Sigmoid colon (tissue), 7 donors: ENCODE data around the gene YJEFN3. TPM values are rescaled to one million over a fixed set of nuclear protein-coding genes. Genes with fewer than 3 reads are reported as not detected.

ENCODE experiments used
- DNase-seq: peaks from one replicate; pipeline ENCODE4 v3.0.0-alpha.2; 2019
- H3K27ac ChIP-seq, 4 donors: fragments of 200-600 bp; sonication (generic); one replicate each; pipeline ENCODE4 v1.5.1; 2016 to 2019; ENCODE audit warnings: mild to moderate bottlenecking in 1 of 4
- H3K27me3 ChIP-seq, 3 donors: fragments of 200-600 bp; sonication (generic); one replicate each; pipeline ENCODE4 v1.5.1; 2019; ENCODE audit warnings: mild to moderate bottlenecking in 1 of 3
- H3K36me3 ChIP-seq, 4 donors: fragments of 200-600 bp; sonication (generic); one replicate each; pipeline ENCODE4 v1.5.1; 2016 to 2019
- H3K4me1 ChIP-seq, 4 donors: fragments of 200-600 bp; sonication (generic); one replicate each; pipeline ENCODE4 v1.5.1; 2017 to 2019
- H3K4me3 ChIP-seq, 4 donors: fragments of 200-600 bp; sonication (generic); one replicate each; pipeline ENCODE4 v1.5.1; 2017 to 2019; ENCODE audit warnings: mild to moderate bottlenecking in 2 of 4, moderate library complexity in 1 of 4
- H3K9me3 ChIP-seq, 4 donors: fragments of 200-600 bp in 3 of 4; sonication (generic) in 3 of 4; one replicate each; pipeline versions ENCODE4 v1.5.1 to v1.6.1; 2013 to 2019
- EP300 ChIP-seq, 4 donors: sonication (generic); formaldehyde crosslinking; IDR thresholded peaks; one replicate each; pipeline ENCODE4 v1.6.1; 2017; ENCODE audit warnings: antibody characterized with exemption in 4 of 4
- POLR2A ChIP-seq, 2 donors: fragments of 450-650 bp; IDR thresholded peaks; one replicate each; pipeline ENCODE4 v1.6.1; 2016; ENCODE audit warnings: antibody characterized with exemption in 2 of 2, mild to moderate bottlenecking in 2 of 2, moderate library complexity in 2 of 2
- POLR2AphosphoS5 ChIP-seq, 4 donors: sonication (generic); formaldehyde crosslinking; IDR thresholded peaks; one replicate each; pipeline ENCODE4 v1.6.1; 2017; ENCODE audit warnings: antibody characterized with exemption in 4 of 4
- WGBS, 2 donors: extraction: QIAGEN DNeasy Blood & Tissue Kit; methylation state at CpG; one replicate each; pipeline ENCODE4 v1.1.7; 2013; 5-methylcytosine and 5-hydroxymethylcytosine counted together
- intact Hi-C: fragments of 100-400 bp; cut with DNase I; formaldehyde crosslinking; loops from one replicate; pipeline ENCODE4 v1.15.1; 2023
- polyA plus RNA-seq, 3 donors: library from polyadenylated mRNA; stranded (reverse); fragments of 200-250 nt; gene quantifications; one replicate each; pipeline ENCODE4 v1.2.3, GENCODE V29; 2013
- total RNA-seq, 4 donors: library from RNA; depleted of rRNA; stranded (reverse); fragments of >200 nt; gene quantifications; one replicate each; pipeline ENCODE4 v1.1.0, GENCODE V29; 2016
- TF ChIP-seq, protein P1 (sequence below), 4 experiments: fragments of 450-650 bp in 3 of 4; fragments of 200-600 bp in 1 of 4; IDR thresholded peaks; one replicate each; pipeline ENCODE4 v1.5.1; 2016 to 2019; ENCODE audit warnings: antibody characterized with exemption in 4 of 4, mild to moderate bottlenecking in 3 of 4, moderate library complexity in 2 of 4
- donor health status: healthy with polysubstance abuse.
- donor health status: Bipolar disorder and iron deficiency.
- donor health status: healthy.

YJEFN3 gene
- total and polyA plus RNA-seq, 7 donors: 0.71 to 14.4 (median 2.2) TPM; not detected in 2

DNA sequence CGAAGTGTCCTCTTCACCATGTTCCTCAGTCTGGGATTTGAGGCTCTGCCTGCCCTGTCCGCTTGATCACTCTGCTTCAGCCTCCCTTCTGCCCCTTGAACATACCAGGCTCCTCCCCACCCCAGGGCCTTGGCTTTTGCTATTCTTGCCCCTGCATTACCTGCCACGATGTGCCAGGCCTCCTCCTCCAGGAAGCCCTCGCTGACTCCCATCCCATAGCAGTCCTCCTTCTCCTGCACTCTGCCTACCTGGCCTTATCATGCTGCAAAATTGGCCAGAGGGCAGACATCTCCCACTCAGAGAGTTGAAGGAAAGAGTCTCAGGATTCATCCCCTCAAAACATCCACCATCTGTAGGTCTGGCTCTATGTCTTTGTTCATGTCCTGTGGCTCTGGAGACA, 2.2 kb downstream of the YJEFN3 start:
- intact Hi-C loops: loop anchor here (5.0 kb wide), 1 partner anchor 131 kb away; the partner anchor contains the start of gene ATP13A1
- Histone ChIP-seq H3K4me1 (peaks cover 0 to 26% (median 18%) of the 10 kb centered on the region in 4 donors), H3K4me3 (no peak overlapping the region), H3K27me3 (no peaks in the 10 kb centered on the region), H3K36me3 (peaks cover 0 to 24% (median 4%) of the 10 kb centered on the region in 4 donors), H3K9me3 (no peaks in the 10 kb centered on the region), H3K27ac (no peak overlapping the region)
- TF ChIP-seq POLR2A (IDR thresholded peaks at IDR 0.05): no peak
- TF ChIP-seq POLR2AphosphoS5 (IDR thresholded peaks at IDR 0.05): no peak
- TF ChIP-seq, protein P1, sequence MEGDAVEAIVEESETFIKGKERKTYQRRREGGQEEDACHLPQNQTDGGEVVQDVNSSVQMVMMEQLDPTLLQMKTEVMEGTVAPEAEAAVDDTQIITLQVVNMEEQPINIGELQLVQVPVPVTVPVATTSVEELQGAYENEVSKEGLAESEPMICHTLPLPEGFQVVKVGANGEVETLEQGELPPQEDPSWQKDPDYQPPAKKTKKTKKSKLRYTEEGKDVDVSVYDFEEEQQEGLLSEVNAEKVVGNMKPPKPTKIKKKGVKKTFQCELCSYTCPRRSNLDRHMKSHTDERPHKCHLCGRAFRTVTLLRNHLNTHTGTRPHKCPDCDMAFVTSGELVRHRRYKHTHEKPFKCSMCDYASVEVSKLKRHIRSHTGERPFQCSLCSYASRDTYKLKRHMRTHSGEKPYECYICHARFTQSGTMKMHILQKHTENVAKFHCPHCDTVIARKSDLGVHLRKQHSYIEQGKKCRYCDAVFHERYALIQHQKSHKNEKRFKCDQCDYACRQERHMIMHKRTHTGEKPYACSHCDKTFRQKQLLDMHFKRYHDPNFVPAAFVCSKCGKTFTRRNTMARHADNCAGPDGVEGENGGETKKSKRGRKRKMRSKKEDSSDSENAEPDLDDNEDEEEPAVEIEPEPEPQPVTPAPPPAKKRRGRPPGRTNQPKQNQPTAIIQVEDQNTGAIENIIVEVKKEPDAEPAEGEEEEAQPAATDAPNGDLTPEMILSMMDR (IDR thresholded peaks at IDR 0.05): no peak
- TF ChIP-seq EP300 (IDR thresholded peaks at IDR 0.05): no peak
- 85 to 87% methylated on average over 4 of the region's 4 CpGs for WGBS, 2 donors
- DNase-seq: no peak

DNA sequence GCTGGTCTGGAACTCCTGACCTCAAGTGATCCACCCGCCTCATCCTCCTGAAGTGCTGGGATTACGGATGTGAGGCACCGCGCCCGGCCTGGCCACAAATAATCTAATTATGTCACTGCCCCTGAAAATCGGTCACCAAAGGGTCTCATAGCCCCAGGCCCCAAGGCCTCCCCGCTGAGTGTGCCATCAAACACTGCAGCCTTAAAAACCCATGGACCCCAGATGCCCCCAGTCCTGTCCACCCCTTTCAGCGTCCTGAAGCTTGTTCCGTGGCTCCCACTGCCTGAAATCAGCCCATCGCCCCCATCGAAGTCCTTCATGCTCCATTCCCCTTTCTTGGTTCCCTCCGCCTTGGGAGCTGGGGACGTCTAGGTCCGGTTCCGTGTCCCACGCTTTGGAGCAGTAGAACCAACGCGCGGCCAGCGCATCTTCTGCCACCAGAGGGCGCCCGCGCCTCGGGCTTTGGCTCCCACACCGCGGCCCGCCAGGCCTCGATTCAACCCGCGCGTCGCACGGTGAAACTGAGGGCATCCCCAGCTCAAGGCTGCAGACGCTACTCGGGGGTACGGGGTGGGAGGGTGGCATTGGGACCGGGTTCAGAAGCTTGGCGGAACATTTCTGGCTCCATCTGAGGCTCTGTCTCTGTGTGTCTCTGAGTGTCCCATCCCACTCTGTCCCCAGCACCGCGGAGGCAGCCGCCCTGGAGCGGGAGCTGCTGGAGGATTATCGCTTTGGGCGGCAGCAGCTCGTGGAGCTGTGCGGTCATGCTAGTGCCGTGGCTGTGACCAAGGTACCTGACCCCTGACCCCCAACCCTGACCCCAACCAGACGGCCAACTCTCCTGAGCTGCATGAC, 3.5 kb downstream of the YJEFN3 start:
- Histone ChIP-seq H3K4me1 (peaks cover 0 to 24% (median 20%) of the 10 kb centered on the region in 4 donors), H3K9me3 (no peaks in the 10 kb centered on the region), H3K36me3 (peaks cover 0 to 11% (median 4%) of the 10 kb centered on the region in 4 donors), H3K4me3 (no peak overlapping the region), H3K27me3 (peaks cover 0 to 1% (median 0%) of the 10 kb centered on the region in 3 donors), H3K27ac (no peak overlapping the region)
- intact Hi-C loops: loop anchor here (1.0 to 5.0 kb wide), 4 partner anchors 22 to 427 kb away; partner anchors contain the start of genes ATP13A1 and GMIP
- 25 to 30% methylated on average over 48 of the region's 48 CpGs for WGBS, 2 donors
- TF ChIP-seq POLR2A (IDR thresholded peaks at IDR 0.05) (no peak), POLR2AphosphoS5 (IDR thresholded peaks at IDR 0.05) (peak in 2 of 4 donors; percentile 32 to 45), EP300 (IDR thresholded peaks at IDR 0.05) (no peak)
- TF ChIP-seq, protein P1 (IDR thresholded peaks at IDR 0.05): peak; percentile 75 to 99 (median 89)
- peak; percentile 88 for DNase-seq

DNA sequence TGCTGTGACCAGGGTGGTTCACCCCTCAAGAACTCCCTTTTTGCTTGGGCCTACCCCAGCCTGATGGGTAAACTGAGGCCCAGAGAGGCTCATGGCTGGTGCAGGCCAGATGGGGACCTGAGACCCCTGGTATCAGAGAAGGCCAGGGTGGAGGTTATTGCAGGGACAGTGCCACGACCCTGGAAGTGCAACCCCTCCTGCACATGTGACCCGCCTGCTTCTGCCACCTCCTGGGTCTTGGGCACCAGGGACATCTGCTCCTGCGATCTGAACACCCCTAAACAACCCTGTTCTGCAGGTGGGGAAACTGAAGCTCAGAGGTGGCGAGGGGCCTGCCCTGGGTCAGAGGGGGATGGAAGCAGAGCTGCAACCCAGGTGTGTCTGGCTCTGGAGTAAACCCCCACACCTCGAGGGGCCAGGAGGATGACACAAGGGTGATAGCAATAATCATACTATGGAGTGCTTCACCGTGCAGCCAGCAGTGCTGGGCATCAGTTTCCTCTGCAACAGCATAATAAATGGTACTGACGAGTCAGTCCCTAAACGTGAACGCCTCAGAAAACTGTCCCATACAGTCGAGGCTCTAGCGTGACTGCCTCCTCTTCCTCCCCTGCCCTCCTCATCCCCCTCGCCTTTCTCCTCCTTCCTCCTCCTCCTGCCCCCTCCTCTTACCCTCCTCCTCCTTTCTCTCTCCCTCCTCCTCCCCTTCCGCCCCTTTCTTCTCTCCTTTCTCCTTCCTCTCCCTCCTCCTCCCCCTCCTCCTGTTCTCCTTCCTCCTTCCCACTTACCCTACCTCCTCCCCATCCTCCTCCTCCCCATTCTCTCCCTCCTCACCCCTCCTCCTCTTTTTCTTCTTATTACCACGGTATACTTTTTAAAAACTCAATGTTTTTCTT, 4.3 kb downstream of the YJEFN3 start:
- H3K36me3 ChIP-seq: peaks cover 0 to 3% (median 0%) of the 10 kb centered on the region in 4 donors
- no peak overlapping the region for H3K4me3 ChIP-seq
- WGBS, 2 donors: 77 to 79% methylated on average over 14 of the region's 14 CpGs
- intact Hi-C loops: loop anchor here (1.0 to 5.0 kb wide), 4 partner anchors 21 to 426 kb away; partner anchors contain the start of genes ATP13A1 and GMIP
- DNase-seq: no peak
- TF ChIP-seq POLR2AphosphoS5 (IDR thresholded peaks at IDR 0.05): no peak
- TF ChIP-seq, protein P1 (IDR thresholded peaks at IDR 0.05): no peak
- H3K4me1 ChIP-seq: peaks cover 0 to 31% (median 28%) of the 10 kb centered on the region in 4 donors
- peaks cover 4 to 10% (median 9%) of the 10 kb centered on the region in 3 donors for H3K27me3 ChIP-seq
- H3K27ac ChIP-seq: no peak overlapping the region
- no peaks in the 10 kb centered on the region for H3K9me3 ChIP-seq

DNA sequence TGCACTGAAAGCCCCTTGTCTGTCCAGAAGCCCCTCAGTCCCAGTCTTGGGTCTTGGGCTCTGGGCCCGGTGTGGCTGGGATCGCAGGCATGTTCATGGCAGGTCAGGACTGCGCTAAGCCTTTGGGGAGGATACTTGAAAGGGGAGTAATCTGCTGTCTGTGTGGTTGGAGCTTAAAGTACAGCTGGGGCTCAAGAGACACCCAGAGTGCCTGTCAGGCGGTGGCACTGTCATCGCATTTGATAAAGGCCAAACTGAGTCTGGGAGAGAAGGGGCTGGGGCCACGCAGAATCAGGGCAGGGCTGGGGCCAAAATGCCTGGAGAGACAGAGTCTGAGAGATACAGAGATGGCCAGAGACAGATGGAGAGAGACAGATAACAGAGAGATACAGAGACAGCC, 5.1 kb downstream of the YJEFN3 start:
- intact Hi-C loops: loop anchor here (2.0 to 5.0 kb wide), 2 partner anchors 128 to 425 kb away; partner anchors contain the start of gene ATP13A1
- Histone ChIP-seq H3K27me3 (peaks cover 9 to 18% (median 17%) of the 10 kb centered on the region in 3 donors), H3K9me3 (no peaks in the 10 kb centered on the region), H3K4me1 (peaks cover 0 to 34% (median 32%) of the 10 kb centered on the region in 4 donors), H3K4me3 (no peak overlapping the region), H3K36me3 (no peaks in the 10 kb centered on the region), H3K27ac (no peak overlapping the region)
- DNase-seq: no peak
- 90 to 93% methylated on average over 6 of the region's 6 CpGs for WGBS, 2 donors
- TF ChIP-seq EP300 (IDR thresholded peaks at IDR 0.05): no peak
- TF ChIP-seq POLR2AphosphoS5 (IDR thresholded peaks at IDR 0.05): no peak
